HEK293 (cell line): ENCODE measurements around the gene ARHGAP32.

ENCODE experiments used
- CTCF ChIA-PET: fragments of 350-600 bp; formaldehyde crosslinking; extraction: SDS; loops from one replicate; lab custom pipeline; 2021; ENCODE audit warnings: antibody characterized with exemption; lab: Yijun Ruan, JAX
- POLR2A ChIA-PET: fragments of 300-600 bp; formaldehyde crosslinking; extraction: SDS; loops from one replicate; lab custom pipeline; 2020; ENCODE audit warnings: antibody characterized with exemption, inconsistent platforms; lab: Yijun Ruan, JAX
- H3K27ac ChIP-seq: fragments of 200-500 bp; sonication (Bioruptor generic); 2 replicates; pipeline ENCODE4 v1.5.1; 2014; ENCODE audit warnings: low read depth, low read length, control low read depth, inconsistent platforms; ENCODE audit errors: extremely low read depth
- H3K36me3 ChIP-seq, 2 experiments: fragments of 200-500 bp in 1 of 2; sonication (Bioruptor generic) in 1 of 2; 1 replicate in 1 of 2; 2 replicates in 1 of 2; pipeline ENCODE4 v1.5.1; 2014 to 2017; ENCODE audit warnings: inconsistent platforms in 2 of 2, low read length in 2 of 2; ENCODE audit not compliant: control insufficient read depth in 2 of 2, insufficient read depth in 1 of 2
- H3K4me1 ChIP-seq: fragments of 200-500 bp; sonication (Bioruptor generic); 2 replicates; pipeline ENCODE4 v1.5.1; 2014; ENCODE audit warnings: mild to moderate bottlenecking, low read length, inconsistent platforms; ENCODE audit not compliant: control insufficient read depth, insufficient read depth
- H3K4me3 ChIP-seq: 2 replicates; pipeline ENCODE4 v1.5.1; 2011; ENCODE audit warnings: low read depth, mild to moderate bottlenecking, control low read depth, low read length, moderate library complexity
- H3K9me3 ChIP-seq: fragments of 200-500 bp; sonication (Bioruptor generic); 2 replicates; pipeline ENCODE4 v1.5.1; 2014; ENCODE audit warnings: low read depth, low read length, inconsistent platforms; ENCODE audit not compliant: control insufficient read depth, insufficient read depth
- EGR2 ChIP-seq: fragments of 450-650 bp; formaldehyde crosslinking; IDR thresholded peaks from 2 replicates; pipeline ENCODE4 v1.5.1; 2016; ENCODE audit warnings: low read depth, missing biosample characterization, missing genetic modification characterization
- GLIS2 ChIP-seq: fragments of 450-650 bp; formaldehyde crosslinking; IDR thresholded peaks from 2 replicates; pipeline ENCODE4 v1.5.1; 2016; ENCODE audit warnings: missing biosample characterization, missing genetic modification characterization
- KLF8 ChIP-seq: fragments of 450-650 bp; formaldehyde crosslinking; IDR thresholded peaks from 2 replicates; pipeline ENCODE4 v1.5.1; 2016; ENCODE audit warnings: missing biosample characterization, missing genetic modification characterization
- MEIS1 ChIP-seq: sonication (generic); formaldehyde crosslinking; IDR thresholded peaks from 2 replicates; pipeline ENCODE4 v1.8.1; 2022; ENCODE audit warnings: missing genetic modification reagents, mild to moderate bottlenecking, borderline replicate concordance
- MZF1 ChIP-seq: fragments of 450-650 bp; formaldehyde crosslinking; IDR thresholded peaks from 2 replicates; pipeline ENCODE4 v1.5.1; 2017; ENCODE audit warnings: missing biosample characterization, missing genetic modification characterization, borderline replicate concordance
- OVOL3 ChIP-seq: fragments of 450-650 bp; formaldehyde crosslinking; IDR thresholded peaks from 2 replicates; pipeline ENCODE4 v1.5.1; 2016; ENCODE audit warnings: missing biosample characterization, missing genetic modification characterization
- SP3 ChIP-seq: fragments of 450-650 bp; formaldehyde crosslinking; IDR thresholded peaks from 2 replicates; pipeline ENCODE4 v1.5.1; 2016; ENCODE audit warnings: missing biosample characterization, missing genetic modification characterization
- ZFHX2 ChIP-seq: fragments of 450-650 bp; formaldehyde crosslinking; conservative IDR thresholded peaks from 2 replicates; pipeline ENCODE4 v1.5.1; 2016; ENCODE audit warnings: missing biosample characterization, missing genetic modification characterization
- ZFP37 ChIP-seq: fragments of 450-650 bp; formaldehyde crosslinking; IDR thresholded peaks from 2 replicates; pipeline ENCODE4 v1.5.1; 2016; ENCODE audit warnings: missing biosample characterization, missing genetic modification characterization
- ZNF211 ChIP-seq: fragments of 450-650 bp; formaldehyde crosslinking; IDR thresholded peaks from 2 replicates; pipeline ENCODE4 v1.5.1; 2016; ENCODE audit warnings: low read depth, missing biosample characterization, missing genetic modification characterization
- ZNF266 ChIP-seq: fragments of 450-650 bp; formaldehyde crosslinking; IDR thresholded peaks from 2 replicates; pipeline ENCODE4 v1.5.1; 2016; ENCODE audit warnings: missing biosample characterization, missing genetic modification characterization, low read depth
- ZNF529 ChIP-seq: fragments of 450-650 bp; formaldehyde crosslinking; IDR thresholded peaks from 2 replicates; pipeline ENCODE4 v1.5.1; 2017; ENCODE audit warnings: missing genetic modification characterization, missing biosample characterization; ENCODE audit not compliant: insufficient replicate concordance
- ZNF660 ChIP-seq: fragments of 450-650 bp; IDR thresholded peaks from 2 replicates; pipeline ENCODE4 v1.5.1; 2018; ENCODE audit warnings: missing biosample characterization, mild to moderate bottlenecking, missing genetic modification characterization
- ZSCAN16 ChIP-seq: fragments of 450-650 bp; formaldehyde crosslinking; IDR thresholded peaks from 2 replicates; pipeline ENCODE4 v1.5.1; 2016; ENCODE audit warnings: missing biosample characterization, missing genetic modification characterization
- TF ChIP-seq, protein P1 (sequence below): fragments of 450-650 bp; formaldehyde crosslinking; IDR thresholded peaks from 2 replicates; pipeline ENCODE4 v1.5.1; 2016; ENCODE audit warnings: missing biosample characterization, missing genetic modification characterization
- TF ChIP-seq, protein P2 (sequence below): IDR thresholded peaks from 2 replicates; pipeline ENCODE4 v1.6.1; 2011; ENCODE audit warnings: mild to moderate bottlenecking, low read depth, low read length, borderline replicate concordance
- TF ChIP-seq, protein P3 (sequence below): fragments of 450-650 bp; formaldehyde crosslinking; IDR thresholded peaks from 2 replicates; pipeline ENCODE4 v1.5.1; 2016; ENCODE audit warnings: missing biosample characterization, missing genetic modification characterization
- TF ChIP-seq, protein P4 (sequence below): fragments of 450-650 bp; formaldehyde crosslinking; IDR thresholded peaks from 2 replicates; pipeline ENCODE4 v1.5.1; 2016; ENCODE audit warnings: missing biosample characterization, missing genetic modification characterization
- TF ChIP-seq, protein P5 (sequence below): fragments of 450-650 bp; formaldehyde crosslinking; IDR thresholded peaks from 2 replicates; pipeline ENCODE4 v1.5.1; 2017; ENCODE audit warnings: missing biosample characterization, missing genetic modification characterization
- TF ChIP-seq, protein P6 (sequence below): sonication (generic); formaldehyde crosslinking; IDR thresholded peaks from 2 replicates; pipeline ENCODE4 v1.8.1; 2022; ENCODE audit warnings: mild to moderate bottlenecking, moderate library complexity, missing genetic modification reagents
- TF ChIP-seq, protein P7 (sequence below): fragments of 450-650 bp; formaldehyde crosslinking; IDR thresholded peaks from 2 replicates; pipeline ENCODE4 v1.5.1; 2016; ENCODE audit warnings: missing biosample characterization, missing genetic modification characterization, low read depth

The ARHGAP32 gene

DNA sequence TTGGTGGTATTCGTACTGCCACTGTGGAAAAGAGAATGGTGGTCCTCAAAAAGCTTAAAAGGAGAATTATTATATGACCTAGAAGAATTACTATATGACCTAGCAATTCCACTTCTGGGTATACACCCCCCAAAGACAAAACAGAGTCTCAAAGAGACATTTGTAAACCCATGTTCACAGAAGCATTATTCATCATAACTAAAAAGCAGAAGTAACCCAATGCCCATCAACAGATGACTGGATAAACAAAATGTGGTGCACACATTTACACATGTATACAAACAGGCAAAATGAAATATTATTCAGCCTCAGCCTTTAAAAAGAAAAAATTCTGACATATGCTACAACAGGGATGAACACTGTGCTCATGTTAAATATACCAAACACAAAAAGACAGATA lies 89.4 kb downstream of the ARHGAP32 start:
- no peaks in the 10 kb centered on the region for H3K36me3 ChIP-seq
- CTCF ChIA-PET, result interaction anchor here (0.7 kb wide), 1 partner anchor 495 kb away, joined by 4 read pairs; no protein-coding TSS in a partner anchor
- TF ChIP-seq SP3 (tag by site-specific recombination) (no peak), MZF1 (tag by site-specific recombination) (no peak), ZNF211 (no peak), GLIS2 (tag by site-specific recombination) (no peak), ZSCAN16 (no peak), ZFHX2 (tag by site-specific recombination) (no peak), OVOL3 (tag by site-specific recombination) (no peak), ZFP37 (no peak), KLF8 (tag by site-specific recombination) (no peak)
- TF ChIP-seq, protein P1, sequence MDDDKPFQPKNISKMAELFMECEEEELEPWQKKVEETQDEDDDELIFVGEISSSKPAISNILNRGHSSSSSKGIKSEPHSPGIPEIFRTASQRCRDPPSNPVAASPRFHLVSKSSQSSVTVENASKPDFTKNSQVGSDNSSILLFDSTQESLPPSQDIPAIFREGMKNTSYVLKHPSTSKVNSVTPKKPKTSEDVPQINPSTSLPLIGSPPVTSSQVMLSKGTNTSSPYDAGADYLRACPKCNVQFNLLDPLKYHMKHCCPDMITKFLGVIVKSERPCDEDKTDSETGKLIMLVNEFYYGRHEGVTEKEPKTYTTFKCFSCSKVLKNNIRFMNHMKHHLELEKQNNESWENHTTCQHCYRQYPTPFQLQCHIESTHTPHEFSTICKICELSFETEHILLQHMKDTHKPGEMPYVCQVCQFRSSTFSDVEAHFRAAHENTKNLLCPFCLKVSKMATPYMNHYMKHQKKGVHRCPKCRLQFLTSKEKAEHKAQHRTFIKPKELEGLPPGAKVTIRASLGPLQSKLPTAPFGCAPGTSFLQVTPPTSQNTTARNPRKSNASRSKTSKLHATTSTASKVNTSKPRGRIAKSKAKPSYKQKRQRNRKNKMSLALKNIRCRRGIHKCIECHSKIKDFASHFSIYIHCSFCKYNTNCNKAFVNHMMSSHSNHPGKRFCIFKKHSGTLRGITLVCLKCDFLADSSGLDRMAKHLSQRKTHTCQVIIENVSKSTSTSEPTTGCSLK (tag by site-specific recombination), result no peak
- TF ChIP-seq, protein P2, sequence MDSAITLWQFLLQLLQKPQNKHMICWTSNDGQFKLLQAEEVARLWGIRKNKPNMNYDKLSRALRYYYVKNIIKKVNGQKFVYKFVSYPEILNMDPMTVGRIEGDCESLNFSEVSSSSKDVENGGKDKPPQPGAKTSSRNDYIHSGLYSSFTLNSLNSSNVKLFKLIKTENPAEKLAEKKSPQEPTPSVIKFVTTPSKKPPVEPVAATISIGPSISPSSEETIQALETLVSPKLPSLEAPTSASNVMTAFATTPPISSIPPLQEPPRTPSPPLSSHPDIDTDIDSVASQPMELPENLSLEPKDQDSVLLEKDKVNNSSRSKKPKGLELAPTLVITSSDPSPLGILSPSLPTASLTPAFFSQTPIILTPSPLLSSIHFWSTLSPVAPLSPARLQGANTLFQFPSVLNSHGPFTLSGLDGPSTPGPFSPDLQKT, result no peak
- TF ChIP-seq, protein P3, sequence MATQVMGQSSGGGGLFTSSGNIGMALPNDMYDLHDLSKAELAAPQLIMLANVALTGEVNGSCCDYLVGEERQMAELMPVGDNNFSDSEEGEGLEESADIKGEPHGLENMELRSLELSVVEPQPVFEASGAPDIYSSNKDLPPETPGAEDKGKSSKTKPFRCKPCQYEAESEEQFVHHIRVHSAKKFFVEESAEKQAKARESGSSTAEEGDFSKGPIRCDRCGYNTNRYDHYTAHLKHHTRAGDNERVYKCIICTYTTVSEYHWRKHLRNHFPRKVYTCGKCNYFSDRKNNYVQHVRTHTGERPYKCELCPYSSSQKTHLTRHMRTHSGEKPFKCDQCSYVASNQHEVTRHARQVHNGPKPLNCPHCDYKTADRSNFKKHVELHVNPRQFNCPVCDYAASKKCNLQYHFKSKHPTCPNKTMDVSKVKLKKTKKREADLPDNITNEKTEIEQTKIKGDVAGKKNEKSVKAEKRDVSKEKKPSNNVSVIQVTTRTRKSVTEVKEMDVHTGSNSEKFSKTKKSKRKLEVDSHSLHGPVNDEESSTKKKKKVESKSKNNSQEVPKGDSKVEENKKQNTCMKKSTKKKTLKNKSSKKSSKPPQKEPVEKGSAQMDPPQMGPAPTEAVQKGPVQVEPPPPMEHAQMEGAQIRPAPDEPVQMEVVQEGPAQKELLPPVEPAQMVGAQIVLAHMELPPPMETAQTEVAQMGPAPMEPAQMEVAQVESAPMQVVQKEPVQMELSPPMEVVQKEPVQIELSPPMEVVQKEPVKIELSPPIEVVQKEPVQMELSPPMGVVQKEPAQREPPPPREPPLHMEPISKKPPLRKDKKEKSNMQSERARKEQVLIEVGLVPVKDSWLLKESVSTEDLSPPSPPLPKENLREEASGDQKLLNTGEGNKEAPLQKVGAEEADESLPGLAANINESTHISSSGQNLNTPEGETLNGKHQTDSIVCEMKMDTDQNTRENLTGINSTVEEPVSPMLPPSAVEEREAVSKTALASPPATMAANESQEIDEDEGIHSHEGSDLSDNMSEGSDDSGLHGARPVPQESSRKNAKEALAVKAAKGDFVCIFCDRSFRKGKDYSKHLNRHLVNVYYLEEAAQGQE (tag by site-specific recombination), result no peak
- TF ChIP-seq, protein P4, sequence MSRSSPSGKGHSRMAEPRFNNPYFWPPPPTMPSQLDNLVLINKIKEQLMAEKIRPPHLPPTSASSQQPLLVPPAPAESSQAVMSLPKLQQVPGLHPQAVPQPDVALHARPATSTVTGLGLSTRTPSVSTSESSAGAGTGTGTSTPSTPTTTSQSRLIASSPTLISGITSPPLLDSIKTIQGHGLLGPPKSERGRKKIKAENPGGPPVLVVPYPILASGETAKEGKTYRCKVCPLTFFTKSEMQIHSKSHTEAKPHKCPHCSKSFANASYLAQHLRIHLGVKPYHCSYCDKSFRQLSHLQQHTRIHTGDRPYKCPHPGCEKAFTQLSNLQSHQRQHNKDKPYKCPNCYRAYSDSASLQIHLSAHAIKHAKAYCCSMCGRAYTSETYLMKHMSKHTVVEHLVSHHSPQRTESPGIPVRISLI (tag by site-specific recombination), result no peak
- TF ChIP-seq, protein P5, sequence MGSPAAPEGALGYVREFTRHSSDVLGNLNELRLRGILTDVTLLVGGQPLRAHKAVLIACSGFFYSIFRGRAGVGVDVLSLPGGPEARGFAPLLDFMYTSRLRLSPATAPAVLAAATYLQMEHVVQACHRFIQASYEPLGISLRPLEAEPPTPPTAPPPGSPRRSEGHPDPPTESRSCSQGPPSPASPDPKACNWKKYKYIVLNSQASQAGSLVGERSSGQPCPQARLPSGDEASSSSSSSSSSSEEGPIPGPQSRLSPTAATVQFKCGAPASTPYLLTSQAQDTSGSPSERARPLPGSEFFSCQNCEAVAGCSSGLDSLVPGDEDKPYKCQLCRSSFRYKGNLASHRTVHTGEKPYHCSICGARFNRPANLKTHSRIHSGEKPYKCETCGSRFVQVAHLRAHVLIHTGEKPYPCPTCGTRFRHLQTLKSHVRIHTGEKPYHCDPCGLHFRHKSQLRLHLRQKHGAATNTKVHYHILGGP (tag by site-specific recombination), result no peak
- no peaks in the 10 kb centered on the region for H3K9me3 ChIP-seq
- H3K27ac ChIP-seq, result no peak overlapping the region
- H3K4me3 ChIP-seq, result no peak overlapping the region
- no peaks in the 10 kb centered on the region for H3K4me1 ChIP-seq
- POLR2A ChIA-PET, result no interaction called here

DNA sequence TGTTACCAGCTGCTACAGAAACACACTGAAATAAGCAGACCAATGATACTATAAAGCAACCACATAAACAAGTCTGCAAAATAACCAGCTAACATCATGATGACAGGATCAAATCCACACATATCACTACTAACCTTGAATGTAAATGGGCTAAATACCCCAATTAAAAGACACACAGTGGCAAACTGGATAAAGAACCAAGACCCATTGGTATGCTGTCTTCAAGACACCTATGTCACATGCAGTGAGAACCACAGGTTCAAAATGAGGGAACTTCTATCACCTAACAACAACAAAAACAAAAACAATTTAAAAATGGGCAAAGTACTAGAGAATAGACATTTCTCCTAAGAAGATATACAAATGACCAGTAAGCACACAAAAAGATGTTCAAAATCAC lies 89.9 kb downstream of the ARHGAP32 start:
- no peak overlapping the region for H3K4me3 ChIP-seq
- CTCF ChIA-PET, result no interaction called here
- H3K27ac ChIP-seq, result no peak overlapping the region
- POLR2A ChIA-PET, result no interaction called here
- H3K36me3 ChIP-seq, result no peaks in the 10 kb centered on the region
- no peaks in the 10 kb centered on the region for H3K9me3 ChIP-seq
- H3K4me1 ChIP-seq, result no peaks in the 10 kb centered on the region
- TF ChIP-seq ZNF660 (tag by site-specific recombination) (no peak), EGR2 (tag by site-specific recombination) (no peak), MEIS1 (CRISPR knock-in tag) (no peak), ZNF529 (tag by site-specific recombination) (peak; percentile 84), ZNF266 (tag by site-specific recombination) (no peak)
- TF ChIP-seq, protein P6, sequence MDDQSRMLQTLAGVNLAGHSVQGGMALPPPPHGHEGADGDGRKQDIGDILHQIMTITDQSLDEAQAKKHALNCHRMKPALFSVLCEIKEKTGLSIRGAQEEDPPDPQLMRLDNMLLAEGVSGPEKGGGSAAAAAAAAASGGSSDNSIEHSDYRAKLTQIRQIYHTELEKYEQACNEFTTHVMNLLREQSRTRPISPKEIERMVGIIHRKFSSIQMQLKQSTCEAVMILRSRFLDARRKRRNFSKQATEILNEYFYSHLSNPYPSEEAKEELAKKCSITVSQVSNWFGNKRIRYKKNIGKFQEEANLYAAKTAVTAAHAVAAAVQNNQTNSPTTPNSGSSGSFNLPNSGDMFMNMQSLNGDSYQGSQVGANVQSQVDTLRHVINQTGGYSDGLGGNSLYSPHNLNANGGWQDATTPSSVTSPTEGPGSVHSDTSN (CRISPR knock-in tag), result no peak
- TF ChIP-seq, protein P7, sequence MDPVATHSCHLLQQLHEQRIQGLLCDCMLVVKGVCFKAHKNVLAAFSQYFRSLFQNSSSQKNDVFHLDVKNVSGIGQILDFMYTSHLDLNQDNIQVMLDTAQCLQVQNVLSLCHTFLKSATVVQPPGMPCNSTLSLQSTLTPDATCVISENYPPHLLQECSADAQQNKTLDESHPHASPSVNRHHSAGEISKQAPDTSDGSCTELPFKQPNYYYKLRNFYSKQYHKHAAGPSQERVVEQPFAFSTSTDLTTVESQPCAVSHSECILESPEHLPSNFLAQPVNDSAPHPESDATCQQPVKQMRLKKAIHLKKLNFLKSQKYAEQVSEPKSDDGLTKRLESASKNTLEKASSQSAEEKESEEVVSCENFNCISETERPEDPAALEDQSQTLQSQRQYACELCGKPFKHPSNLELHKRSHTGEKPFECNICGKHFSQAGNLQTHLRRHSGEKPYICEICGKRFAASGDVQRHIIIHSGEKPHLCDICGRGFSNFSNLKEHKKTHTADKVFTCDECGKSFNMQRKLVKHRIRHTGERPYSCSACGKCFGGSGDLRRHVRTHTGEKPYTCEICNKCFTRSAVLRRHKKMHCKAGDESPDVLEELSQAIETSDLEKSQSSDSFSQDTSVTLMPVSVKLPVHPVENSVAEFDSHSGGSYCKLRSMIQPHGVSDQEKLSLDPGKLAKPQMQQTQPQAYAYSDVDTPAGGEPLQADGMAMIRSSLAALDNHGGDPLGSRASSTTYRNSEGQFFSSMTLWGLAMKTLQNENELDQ, result no peak
